ENCODE data around the gene FOXN1. TPM values are rescaled to one million over a fixed set of nuclear protein-coding genes. Genes with fewer than 3 reads are reported as not detected.
"Not testable (repeated sequence)": the region's sequence is repeated elsewhere in the genome, so short reads cannot be mapped to it uniquely, and the experiment has no call there.

FOXN1 gene
- total RNA-seq, 1 donor from 2014 or later, result not detected

DNA sequence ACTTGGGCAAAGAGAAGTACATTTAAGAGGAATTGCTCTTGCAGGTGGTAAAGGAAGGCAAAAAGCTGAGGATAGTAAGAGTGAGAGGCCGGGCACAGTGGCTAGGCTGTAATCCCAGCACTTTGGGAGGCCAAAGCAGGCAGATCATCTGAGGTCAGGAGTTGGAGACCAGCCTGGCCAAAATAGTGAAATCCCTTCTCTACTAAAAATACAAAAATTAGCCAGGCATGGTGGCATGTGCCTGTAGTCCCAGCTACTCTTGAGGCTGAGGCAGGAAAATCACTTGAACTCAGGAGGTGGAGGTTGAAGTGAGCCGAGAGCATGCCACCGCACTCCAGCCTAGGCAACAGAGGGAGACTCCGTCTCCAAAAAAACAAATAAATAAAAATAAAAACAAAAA, 16.1 kb downstream of the FOXN1 start:
- intact Hi-C loops (cut with micrococcal nuclease), result not testable (repeated sequence)

DNA sequence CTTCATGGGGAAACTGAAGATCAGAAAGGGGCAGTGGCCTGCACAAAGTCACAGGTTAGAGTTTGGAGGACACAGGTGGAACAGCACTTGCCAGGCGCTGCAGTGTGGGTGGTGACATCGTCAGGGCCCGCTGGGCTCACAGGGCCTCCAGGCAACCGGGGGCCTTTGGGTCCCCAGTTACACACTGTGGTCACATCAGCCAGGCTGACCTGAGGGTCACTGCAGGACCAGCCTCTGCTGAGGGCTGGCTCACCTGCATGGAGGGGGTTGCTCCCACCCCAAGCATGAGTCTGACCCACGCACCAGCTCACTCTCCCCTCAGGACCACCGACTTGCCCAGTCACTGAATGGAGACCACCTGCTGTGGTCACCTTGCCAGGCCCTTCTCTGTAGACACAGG, 17.0 kb downstream of the FOXN1 start:
- intact Hi-C loops (cut with micrococcal nuclease), result no loop called here

DNA sequence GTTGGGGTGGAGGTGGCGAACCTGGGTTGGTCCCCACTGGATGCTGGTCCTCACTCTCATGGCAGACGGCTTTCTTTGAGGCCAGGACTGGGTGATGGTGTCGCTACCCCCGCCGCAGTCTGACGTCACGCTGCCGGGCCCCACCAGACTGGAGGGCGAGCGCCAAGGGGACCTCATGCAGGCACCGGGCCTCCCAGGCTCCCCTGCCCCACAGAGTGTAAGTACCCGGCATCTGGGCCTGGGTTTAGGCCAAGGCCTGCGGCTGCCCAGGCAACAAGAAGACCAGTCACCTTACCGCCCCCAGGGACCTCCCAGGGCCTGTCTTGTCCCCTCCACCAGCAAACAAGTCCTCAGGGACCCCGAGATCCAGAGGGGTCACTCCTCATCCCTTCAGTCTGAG, 17.7 kb downstream of the FOXN1 start:
- intact Hi-C loops (cut with micrococcal nuclease), result no loop called here

DNA sequence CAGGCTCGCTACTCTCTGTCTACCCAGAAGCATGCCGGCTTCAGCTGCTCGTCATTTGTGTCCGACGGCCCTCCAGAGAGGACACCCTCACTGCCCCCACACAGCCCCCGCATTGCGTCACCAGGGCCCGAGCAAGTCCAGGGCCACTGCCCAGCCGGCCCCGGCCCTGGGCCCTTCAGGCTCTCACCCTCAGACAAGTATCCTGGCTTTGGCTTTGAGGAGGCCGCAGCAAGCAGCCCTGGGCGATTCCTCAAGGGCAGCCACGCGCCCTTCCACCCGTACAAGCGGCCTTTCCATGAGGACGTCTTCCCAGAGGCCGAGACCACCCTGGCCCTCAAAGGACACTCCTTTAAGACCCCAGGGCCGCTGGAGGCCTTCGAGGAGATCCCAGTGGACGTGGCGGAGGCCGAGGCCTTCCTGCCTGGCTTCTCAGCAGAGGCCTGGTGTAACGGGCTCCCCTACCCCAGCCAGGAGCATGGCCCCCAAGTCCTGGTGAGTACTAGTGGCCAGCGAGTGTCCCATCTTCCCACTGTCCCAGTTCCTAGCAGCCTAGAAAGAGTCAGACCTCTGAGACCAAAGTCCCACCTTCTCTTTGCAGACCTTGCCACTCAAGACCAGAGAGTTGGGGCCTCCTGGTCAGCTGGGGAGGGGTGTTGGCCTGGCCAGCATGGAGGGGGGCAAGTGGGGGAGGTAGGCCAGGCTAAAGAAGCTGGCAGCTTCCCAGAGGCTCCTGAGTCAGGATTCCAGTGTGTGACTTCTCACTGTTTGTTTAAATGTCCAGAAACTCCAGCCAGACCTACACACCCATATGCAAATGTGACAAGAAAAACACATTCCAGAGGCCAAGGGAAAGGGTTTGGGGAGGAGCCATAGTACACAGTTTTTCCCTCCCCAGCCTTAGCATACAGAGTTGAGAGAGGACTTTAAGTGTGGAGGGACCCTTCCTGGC, 18.6 kb downstream of the FOXN1 start:
- intact Hi-C loops (cut with micrococcal nuclease), result no loop called here

DNA sequence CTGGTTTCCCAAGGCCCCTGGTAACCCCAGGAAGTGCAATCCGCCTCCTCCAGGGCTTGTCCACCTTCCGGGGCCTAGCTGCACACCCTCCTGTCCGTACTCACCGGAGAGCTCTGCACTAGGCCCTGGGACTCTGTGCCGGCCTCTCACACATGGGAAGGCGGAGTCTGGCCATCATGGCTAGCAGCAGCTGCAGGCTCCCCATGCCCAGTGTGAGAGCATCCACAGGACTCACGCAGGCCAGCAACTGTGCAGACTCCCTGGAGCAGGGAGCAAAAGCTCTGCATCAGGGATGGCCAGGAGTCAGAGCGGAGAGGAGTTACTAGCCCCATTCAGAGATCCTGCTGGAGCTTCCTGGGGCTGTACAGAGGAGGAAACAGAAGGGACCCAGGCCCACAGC, 20.2 kb downstream of the FOXN1 start:
- intact Hi-C loops (cut with micrococcal nuclease), result no loop called here

DNA sequence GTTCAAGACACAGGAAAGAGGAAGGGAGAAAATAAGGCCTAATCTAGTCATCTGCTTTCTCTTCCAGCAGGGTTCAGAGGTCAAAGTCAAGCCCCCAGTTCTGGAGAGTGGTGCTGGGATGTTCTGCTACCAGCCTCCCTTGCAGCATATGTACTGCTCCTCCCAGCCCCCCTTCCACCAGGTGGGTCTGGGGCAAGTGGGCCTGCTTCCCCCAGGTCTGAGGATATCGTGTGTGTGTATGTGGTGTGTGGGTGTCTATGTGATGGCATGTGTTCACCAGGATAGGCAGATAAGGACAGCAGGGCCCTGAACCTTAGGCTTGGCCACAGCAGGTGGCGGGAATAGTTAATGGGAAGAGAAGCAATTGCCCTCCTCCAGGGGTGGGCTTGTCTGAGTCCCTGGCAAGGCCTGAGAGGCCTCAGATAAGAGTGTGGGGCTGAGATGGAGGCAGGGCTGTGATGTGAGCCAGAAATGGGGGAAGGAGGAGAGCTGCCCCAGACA, 21.1 kb downstream of the FOXN1 start:
- intact Hi-C loops (cut with micrococcal nuclease), result no loop called here

DNA sequence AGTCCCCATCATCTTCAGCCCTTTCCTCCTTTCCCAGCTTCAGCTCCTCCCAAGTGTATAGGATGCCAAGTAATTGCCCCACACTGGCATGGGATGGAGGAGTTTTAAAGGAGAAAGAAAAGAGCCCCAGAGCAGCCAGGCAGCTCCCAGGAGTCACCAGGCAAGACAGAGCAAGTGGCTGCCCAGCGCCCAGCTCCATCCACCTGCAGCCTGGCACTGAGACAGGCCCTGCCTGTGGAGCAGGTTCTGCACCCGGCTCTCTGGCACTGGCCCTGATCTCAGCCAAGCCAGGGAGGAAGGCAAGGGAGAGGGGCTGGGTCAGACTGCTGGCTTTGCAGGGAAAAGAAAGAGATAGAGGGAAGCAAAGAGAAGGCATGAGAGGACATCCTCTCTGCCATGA, 21.7 kb downstream of the FOXN1 start:
- intact Hi-C loops (cut with micrococcal nuclease), result no loop called here

DNA sequence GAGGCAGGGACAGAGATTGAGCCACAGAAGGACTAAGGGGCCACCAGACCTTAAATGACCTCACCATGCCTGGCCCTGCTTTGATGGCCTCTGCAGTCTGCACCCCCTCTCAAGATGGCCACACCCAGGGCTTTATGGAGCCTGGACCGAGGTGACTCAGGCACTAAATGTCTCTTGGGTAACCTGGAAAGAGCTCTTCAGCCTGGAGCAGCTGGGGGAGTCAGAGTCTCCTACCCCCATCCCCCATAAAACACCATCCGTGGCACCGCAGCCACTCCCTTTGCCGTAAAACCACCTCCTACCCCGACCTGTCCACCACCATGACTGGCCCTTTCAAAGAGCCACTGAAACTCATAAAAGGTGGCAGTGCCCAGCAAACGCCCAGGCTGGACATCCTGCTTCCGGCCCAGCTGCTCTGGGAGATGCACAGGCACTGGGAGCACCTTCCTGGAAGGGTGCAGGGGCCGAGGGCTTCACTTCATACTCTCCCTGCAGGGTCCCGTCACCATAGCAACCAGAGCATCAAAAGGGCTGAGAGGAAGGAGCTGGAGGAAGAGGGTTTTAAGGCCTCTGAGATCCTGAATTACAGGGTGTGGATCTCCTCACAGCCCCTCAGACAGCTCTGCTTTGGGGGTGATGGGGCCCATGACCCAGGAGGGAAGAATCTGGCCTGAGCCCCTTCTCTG, 22.3 kb downstream of the FOXN1 start:
- intact Hi-C loops (cut with micrococcal nuclease), result no loop called here

DNA sequence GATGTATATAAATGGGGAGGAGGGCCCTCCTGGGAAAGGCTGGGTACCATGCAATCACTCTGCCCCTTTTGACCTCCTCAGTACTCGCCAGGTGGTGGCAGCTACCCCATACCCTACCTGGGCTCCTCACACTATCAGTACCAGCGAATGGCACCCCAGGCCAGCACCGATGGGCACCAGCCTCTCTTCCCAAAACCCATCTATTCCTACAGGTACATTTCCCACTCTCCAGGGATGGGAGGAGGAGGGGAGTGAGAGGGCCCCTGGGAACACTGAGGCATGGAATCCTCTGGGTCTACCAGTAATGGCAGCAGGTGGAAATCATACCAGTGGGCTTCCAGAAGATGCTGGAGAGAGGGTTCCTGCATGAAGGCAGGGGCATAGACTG, 22.9 kb downstream of the FOXN1 start:
- intact Hi-C loops (cut with micrococcal nuclease), result no loop called here

DNA sequence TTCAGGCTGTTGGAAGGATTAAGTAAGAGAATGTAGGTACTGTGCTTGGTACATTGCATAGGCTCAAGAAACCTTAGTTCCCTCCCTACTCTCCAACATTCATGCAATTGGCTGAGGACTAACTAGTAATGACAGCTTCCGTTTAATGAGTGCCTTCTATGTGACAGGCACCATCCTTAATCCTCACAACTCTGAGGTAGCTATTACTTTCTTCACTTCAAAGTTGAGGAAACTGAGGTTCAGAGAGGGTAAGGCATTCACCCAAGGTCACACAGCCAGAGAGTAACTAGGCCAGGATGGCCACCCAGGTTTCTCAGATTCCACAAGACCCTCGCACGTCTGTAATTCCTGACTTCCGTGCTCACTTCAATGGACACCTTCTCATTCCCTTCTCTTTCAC, 24.1 kb downstream of the FOXN1 start:
- intact Hi-C loops (cut with micrococcal nuclease), result no loop called here

DNA sequence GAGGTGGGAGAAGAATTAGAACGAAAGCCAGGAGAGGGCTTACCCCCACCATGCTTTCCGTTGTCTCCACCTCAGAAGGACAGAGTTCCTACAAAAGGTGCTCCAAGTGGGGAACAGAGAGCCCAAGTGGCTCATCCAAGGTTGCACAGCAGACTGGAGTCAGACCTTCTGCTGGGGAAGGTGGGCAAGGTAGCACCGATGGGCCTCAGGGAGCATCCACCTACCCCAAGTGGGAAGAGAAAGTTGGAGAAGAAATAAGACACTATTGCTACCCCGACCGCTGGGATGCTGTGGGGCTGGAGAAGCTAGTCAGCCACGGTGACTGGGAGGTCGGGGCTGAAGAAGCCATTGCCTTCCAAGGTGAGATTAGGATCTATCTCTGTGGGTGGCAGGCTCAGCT, 24.8 kb downstream of the FOXN1 start:
- intact Hi-C loops (cut with micrococcal nuclease), result no loop called here

DNA sequence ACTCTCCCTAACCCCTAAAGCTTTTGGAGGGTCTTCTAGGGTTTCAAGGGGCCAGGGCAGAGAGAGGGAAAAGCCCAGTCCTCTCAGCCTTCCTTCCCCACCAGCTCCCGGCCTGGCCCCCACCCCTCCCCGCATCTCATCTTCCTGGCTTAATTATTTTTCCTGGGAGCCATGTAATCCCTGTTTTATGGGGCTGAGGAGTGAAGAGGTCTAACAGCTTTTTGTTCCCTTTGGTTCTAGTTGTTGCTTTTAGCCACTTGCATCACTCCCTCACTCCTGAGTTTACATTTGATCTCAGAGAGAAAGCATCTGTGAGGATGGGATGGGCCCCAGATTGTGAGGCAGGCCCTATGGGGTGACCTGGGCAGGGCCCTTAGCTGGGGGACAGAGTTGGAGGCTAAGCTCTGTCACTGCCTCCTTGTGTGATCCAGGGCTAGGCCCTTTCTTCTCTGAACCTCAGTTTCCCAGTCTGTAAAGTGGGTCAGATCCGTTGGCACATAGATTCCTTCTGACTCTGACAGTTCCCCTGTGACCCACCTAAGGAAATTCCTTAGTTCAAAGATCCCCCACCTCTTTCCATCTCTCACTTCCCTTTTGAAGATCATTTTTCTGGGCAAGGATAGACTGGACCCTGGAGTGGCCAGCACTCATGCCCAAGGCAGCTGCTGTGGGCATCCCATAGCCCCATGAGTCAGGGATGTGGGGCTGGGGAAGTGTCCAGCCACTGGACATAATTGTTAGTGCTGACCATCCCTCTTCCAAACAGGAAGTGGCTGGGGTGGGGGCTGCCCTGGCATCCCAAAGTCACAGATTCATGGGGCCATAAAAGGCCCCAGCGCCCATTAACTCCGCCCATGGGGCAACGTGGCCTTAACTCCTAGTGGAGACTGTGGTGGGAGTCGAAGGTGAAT, 26.2 kb downstream of the FOXN1 start:
- intact Hi-C loops (cut with micrococcal nuclease), result no loop called here

DNA sequence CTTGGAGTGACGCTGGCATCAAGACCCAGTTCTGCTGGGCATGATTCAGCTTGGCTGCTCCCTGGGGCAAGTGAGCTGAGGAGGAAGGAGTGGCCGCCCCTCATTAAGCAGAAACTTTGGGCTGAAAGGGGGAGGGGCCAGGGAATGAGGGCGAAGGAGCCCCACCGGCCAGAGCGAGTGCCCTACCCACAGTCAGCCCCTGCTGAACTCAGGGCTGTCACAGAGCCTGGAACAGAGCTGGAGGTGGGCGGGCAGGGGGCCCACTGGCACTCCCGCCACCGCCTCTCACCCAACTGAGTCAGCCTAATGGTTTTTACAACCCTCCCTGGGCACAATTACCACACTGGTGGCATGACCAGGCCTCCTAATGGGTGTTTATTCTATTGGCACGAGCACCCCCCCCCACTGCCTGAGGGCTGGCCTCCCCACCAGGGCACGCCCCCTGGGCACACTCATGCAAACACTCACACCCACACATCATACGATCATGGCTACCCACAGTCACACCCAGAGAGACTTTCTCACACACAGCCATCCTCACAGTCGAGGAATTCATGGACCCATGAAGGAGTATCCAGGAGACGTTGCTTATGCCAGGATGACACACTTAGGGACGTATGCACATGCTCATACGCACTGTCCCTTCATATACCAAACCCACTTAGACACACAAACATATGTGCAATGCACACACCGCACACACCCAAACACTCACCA, 27.1 kb downstream of the FOXN1 start:
- intact Hi-C loops (cut with micrococcal nuclease), result no loop called here

DNA sequence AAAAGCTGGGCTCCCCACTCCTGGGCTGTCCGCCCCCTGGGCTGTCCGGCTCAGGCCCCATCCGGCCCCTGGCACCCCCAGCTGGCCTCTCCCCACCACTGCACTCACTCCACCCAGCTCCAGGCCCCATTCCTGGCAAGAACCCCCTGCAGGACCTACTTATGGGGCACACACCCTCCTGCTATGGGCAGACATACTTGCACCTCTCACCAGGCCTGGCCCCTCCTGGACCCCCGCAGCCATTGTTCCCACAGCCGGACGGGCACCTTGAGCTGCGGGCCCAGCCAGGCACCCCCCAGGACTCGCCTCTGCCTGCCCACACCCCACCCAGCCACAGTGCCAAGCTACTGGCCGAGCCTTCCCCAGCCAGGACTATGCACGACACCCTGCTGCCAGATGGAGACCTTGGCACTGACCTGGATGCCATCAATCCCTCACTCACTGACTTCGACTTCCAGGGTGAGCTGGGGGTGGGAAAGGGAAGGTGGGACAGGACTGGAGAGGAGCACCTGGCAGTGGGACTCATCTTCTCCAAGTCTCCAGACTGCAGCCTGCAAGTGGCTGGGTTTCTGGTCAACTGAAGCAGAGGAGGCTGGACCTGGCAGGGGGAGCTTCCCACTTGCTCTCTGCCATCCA, 28.7 kb downstream of the FOXN1 start:
- intact Hi-C loops (cut with micrococcal nuclease), result no loop called here

DNA sequence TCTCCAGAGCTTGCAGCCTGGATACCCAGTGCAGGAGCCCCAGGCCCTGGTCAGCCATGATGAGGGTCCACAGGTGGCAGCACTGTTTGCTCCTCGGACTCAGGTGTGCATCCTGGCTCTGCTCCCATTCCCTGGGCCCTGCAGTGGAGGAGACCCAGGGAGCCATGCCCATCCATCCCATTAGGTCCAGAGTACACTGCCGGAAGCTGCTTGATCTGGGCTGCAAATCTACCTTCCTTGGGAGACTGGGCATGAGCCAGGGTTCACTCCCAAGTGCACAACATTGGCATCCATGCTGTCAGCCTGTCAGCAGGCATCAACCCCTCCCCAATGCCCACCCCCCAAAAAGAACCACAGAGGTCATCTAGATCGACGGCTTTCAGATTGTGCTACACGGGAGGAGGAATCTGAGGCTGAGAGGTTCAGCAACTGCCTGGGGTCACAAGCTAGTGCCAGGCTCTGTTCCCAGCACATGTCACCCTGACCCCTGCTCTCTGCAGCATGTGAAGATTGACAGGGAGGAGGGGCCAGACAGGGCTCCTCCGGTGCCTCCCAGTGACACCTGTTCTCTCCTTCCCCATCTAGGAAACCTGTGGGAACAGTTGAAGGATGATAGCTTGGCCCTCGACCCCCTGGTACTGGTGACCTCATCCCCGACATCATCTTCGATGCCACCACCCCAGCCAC, 30.5 kb downstream of the FOXN1 start:
- intact Hi-C loops (cut with micrococcal nuclease), result no loop called here

DNA sequence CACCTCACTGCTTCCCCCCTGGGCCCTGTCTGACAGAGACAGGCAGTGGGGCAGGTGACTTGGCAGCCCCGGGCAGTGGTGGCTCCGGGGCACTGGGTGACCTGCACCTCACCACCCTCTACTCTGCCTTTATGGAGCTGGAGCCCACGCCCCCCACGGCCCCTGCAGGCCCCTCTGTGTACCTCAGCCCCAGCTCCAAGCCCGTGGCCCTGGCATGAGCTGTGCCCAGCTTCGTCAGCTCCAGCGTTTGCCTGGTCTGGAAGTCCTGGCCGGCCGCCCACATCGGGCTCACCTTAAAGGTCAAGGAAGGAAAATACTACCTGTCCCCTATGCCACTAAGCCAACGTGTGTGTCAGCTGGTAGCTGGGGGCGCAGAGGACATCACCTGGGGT, 31.1 kb downstream of the FOXN1 start:
- intact Hi-C loops (cut with micrococcal nuclease), result no loop called here

DNA sequence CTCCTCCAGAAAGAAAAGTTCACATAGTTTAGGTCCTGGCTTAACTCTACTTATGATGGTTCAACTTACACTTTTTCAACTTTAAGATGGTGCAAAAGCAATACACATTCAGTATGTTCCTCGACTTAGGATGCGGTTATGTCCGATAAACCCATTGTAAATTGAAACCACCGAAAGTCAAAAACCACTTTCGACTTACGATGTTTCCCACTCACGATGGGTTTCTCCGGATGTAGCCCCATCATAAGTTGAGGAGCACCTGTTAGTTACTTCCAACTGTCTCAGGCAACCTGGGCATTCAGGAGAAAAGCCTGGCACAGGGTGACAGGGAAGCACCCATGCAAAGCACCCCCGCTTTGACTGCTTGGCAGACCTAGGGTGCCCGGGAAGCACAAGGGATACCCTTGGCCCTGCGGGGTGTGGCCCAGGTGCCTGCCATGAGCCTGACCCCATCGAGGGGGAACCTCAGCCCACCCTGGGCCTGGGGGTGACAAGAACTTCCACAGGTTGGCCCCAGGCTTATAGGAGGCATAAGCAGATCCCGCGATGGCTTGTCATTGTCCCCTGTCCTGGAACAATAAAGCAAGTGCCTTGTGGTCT, 32.2 kb downstream of the FOXN1 start:
- intact Hi-C loops (cut with micrococcal nuclease), result no loop called here

DNA sequence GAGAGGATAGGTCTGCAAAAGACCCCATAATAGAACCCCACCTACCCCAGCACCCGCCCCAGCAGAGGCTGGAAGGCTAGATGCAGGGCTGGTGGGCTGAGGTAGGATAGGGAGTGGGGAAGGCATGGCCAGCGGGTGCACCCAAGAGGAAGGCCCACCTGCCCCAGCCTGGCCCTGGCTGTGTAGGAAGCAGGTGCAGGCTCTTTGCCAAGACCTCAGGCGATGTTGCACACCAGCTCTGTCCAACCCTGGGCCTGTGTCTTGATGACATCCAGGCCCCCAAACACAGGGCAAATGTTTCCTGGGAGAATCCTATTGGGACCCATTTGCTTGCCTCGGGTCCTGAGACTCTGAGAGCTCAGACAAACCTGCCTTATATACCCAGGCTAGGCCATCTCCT, 34.1 kb downstream of the FOXN1 start:
- intact Hi-C loops (cut with micrococcal nuclease), result loop anchor here (1.0 to 10.0 kb wide), 2 partner anchors 46 to 165 kb away; partner anchors contain the start of genes SARM1 and VTN

DNA sequence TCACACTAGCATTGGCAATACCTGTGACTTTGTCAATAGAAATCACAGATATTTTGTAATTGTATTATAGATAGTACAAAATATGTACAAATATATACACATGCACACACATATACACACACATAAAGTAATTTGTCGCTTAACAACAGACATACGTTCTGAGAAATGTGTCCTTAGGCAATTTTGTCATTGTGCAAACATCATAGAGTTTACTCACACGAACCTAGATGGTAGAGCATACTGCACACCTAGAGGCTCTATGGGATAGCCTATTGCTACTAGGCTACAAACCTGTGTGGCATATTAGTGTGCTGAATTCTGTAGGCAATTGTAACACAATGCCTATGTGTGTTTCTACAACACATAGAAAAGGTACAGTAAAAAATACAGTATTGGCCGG, 35.3 kb downstream of the FOXN1 start:
- intact Hi-C loops (cut with micrococcal nuclease), result loop anchor here (10.0 kb wide), 1 partner anchor 167 kb away; the partner anchor contains the start of genes SARM1 and VTN

Data from T-helper 2 cell treated with Interferon-gamma antibody and Interleukin-4, amounts not matched to agents 100 ng/mL and 5 ng/mL, for 36 hours (primary cell).